GM10847 (cell line): Measurements from ENCODE around the gene CHID1.

Experiments used
- POLR2A ChIP-seq: IDR thresholded peaks from 2 replicates; pipeline ENCODE4 v1.6.1; 2011; ENCODE audit not compliant: insufficient read length; ENCODE audit errors: extremely low read depth

CHID1 gene

GRCh38 chr11:921921-922678 is 11.5 kb upstream of the CHID1 start:
- TF ChIP-seq POLR2A: no peak

- TF ChIP-seq POLR2A: no peak
These were observed 6.8 kb upstream of the CHID1 start for GRCh38 chr11:917426-917825.

- no peak for TF ChIP-seq POLR2A
These were observed 4.3 kb upstream of the CHID1 start for GRCh38 chr11:914747-915501.

- TF ChIP-seq POLR2A: no peak
These were observed 3.6 kb upstream of the CHID1 start for GRCh38 chr11:914204-914603.

- no peak for TF ChIP-seq POLR2A
These were observed 2.4 kb upstream of the CHID1 start for GRCh38 chr11:913043-913442.

- TF ChIP-seq POLR2A: no peak
These were observed 1.7 kb upstream of the CHID1 start for GRCh38 chr11:912266-912665.

GRCh38 chr11:911890-912219 is 1.2 kb upstream of the CHID1 start:
- TF ChIP-seq POLR2A: no peak

GRCh38 chr11:911031-911889 is 650 bp upstream of the CHID1 start:
- TF ChIP-seq POLR2A: no peak

GRCh38 chr11:910044-910588 is 494 bp downstream of the CHID1 start:
- no peak for TF ChIP-seq POLR2A

- no peak for TF ChIP-seq POLR2A
These were observed 1.2 kb downstream of the CHID1 start for GRCh38 chr11:909406-909805.

- TF ChIP-seq POLR2A: no peak
These were observed 2.3 kb downstream of the CHID1 start for GRCh38 chr11:908273-908672.

GRCh38 chr11:907668-908067 is 2.9 kb downstream of the CHID1 start:
- no peak for TF ChIP-seq POLR2A

- no peak for TF ChIP-seq POLR2A
These were observed 4.7 kb downstream of the CHID1 start for GRCh38 chr11:905952-906351.

- TF ChIP-seq POLR2A: no peak
These were observed 6.2 kb downstream of the CHID1 start for GRCh38 chr11:904380-904779.

GRCh38 chr11:901452-902061 is 9.1 kb downstream of the CHID1 start:
- no peak for TF ChIP-seq POLR2A

- no peak for TF ChIP-seq POLR2A
These were observed 10.1 kb downstream of the CHID1 start for GRCh38 chr11:900545-900944.

- no peak for TF ChIP-seq POLR2A
These were observed 10.9 kb downstream of the CHID1 start for GRCh38 chr11:899724-900123.
